Measurements from ENCODE around the gene TM9SF4. TPM values are rescaled to one million over a fixed set of nuclear protein-coding genes. Genes with fewer than 3 reads are reported as not detected.
"Not testable (repeated sequence)": the region's sequence is repeated elsewhere in the genome, so short reads cannot be mapped to it uniquely, and the experiment has no call there.

TM9SF4 gene
- total RNA-seq, 2 experiments from 2014 or later = 22.4 to 24.5 TPM

DNA sequence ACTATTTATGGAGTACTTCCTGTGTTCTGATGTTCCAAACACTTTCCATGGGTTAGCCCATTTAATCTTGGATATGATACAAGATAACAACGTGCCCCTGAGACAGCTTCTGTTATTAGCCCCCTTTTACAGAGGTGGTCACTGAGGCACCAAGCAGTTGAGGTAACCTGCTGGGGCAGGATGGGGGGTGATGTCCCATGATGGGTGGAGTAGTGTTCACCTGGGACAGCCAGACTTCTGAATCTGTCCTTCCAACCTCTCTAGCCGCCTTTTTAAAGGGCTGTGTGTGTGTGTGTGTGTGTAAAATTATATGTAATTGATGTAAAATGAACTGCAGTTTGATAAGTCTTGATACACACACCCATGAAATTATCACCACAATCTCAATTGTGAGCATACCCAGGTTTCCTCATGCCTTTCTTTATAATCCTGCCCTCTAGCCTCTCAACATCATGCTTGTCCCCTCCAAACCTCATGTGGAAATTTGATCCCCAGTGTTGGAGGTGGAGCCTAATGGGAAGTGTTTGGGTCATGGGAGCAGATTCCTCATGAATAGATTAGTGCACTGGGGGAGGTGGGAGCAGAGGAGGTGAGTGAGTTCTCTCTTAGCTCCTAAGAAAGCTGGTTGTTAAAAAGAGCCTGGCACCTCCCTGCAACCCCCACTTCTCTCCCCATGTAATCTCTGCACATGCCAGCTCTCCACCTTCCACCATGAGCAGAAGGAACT, 58.8 kb downstream of the TM9SF4 start:
- Histone ChIP-seq H3K36me3 (ENCODE audit: insufficient read depth, low read length) (peaks cover 28% of the 10 kb centered on the region), H3K4me1 (ENCODE audit: insufficient read depth, low read length) (no peaks in the 10 kb centered on the region), H3K4me3 (ENCODE audit: low read length) (no peak overlapping the region), H3K27ac (ENCODE audit: low read depth in 1 of 2, low read length in 2 of 2) (no peak overlapping the region), H3K9me3 (ENCODE audit: control insufficient read depth in 1 of 2, insufficient read depth in 1 of 2, low read length in 2 of 2) (no peaks in the 10 kb centered on the region), H3K27me3 (ENCODE audit: control insufficient read depth in 1 of 2, insufficient read depth in 2 of 2, low read length in 2 of 2) (no peaks in the 10 kb centered on the region)
- ChIA-PET POLR2A (no interaction called here), CTCF (no interaction called here)
- intact Hi-C loops (cut with DNase I, micrococcal nuclease) = no loop called here
- no peak for DNase-seq
- TF ChIP-seq, protein P1, sequence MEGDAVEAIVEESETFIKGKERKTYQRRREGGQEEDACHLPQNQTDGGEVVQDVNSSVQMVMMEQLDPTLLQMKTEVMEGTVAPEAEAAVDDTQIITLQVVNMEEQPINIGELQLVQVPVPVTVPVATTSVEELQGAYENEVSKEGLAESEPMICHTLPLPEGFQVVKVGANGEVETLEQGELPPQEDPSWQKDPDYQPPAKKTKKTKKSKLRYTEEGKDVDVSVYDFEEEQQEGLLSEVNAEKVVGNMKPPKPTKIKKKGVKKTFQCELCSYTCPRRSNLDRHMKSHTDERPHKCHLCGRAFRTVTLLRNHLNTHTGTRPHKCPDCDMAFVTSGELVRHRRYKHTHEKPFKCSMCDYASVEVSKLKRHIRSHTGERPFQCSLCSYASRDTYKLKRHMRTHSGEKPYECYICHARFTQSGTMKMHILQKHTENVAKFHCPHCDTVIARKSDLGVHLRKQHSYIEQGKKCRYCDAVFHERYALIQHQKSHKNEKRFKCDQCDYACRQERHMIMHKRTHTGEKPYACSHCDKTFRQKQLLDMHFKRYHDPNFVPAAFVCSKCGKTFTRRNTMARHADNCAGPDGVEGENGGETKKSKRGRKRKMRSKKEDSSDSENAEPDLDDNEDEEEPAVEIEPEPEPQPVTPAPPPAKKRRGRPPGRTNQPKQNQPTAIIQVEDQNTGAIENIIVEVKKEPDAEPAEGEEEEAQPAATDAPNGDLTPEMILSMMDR (IDR thresholded peaks at IDR 0.05) = no peak
- H3K4me1 Mint-ChIP-seq (ENCODE audit: low read depth) = no peaks in the 10 kb centered on the region
- H3K36me3 Mint-ChIP-seq (ENCODE audit: low read depth) = peaks cover 44% of the 10 kb centered on the region
- no peaks in the 10 kb centered on the region for H3K9me3 Mint-ChIP-seq
- H3K4me3 Mint-ChIP-seq = no peak overlapping the region
- H3K27ac Mint-ChIP-seq = no peak overlapping the region
- H3K27me3 Mint-ChIP-seq = no peaks in the 10 kb centered on the region
- ATAC-seq (ENCODE audit: poor library complexity) = no peak

DNA sequence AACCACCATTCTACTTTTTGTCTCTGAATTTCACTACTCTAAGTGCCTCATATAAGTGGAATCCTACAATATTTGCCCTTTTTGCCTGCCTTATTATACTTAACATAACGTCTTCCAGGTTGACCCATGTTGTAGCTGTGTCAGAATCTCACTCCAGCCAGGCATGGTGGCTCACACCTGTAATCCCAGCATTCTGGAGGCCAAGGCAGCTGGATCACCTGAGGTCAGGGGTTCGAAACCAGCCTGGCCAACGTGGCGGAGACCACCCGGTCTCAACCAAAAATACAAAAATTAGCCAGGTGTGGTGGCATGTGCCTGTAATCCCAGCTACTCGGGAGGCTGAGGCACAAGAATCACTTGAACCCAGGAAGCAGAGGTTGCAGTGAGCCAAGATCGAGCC, 68.2 kb downstream of the TM9SF4 start:
- H3K27ac ChIP-seq (ENCODE audit: low read depth in 1 of 2, low read length in 2 of 2); POLR2A ChIA-PET; H3K27me3 ChIP-seq (ENCODE audit: control insufficient read depth in 1 of 2, insufficient read depth in 2 of 2, low read length in 2 of 2); H3K4me3 ChIP-seq (ENCODE audit: low read length); H3K4me1 Mint-ChIP-seq (ENCODE audit: low read depth); H3K27ac Mint-ChIP-seq; DNase-seq; H3K4me3 Mint-ChIP-seq; intact Hi-C loops (cut with DNase I, micrococcal nuclease); H3K9me3 Mint-ChIP-seq; H3K36me3 ChIP-seq (ENCODE audit: insufficient read depth, low read length); H3K27me3 Mint-ChIP-seq; H3K9me3 ChIP-seq (ENCODE audit: control insufficient read depth in 1 of 2, insufficient read depth in 1 of 2, low read length in 2 of 2); ATAC-seq (ENCODE audit: poor library complexity); CTCF ChIA-PET; H3K36me3 Mint-ChIP-seq (ENCODE audit: low read depth); H3K4me1 ChIP-seq (ENCODE audit: insufficient read depth, low read length): not testable (repeated sequence)

DNA sequence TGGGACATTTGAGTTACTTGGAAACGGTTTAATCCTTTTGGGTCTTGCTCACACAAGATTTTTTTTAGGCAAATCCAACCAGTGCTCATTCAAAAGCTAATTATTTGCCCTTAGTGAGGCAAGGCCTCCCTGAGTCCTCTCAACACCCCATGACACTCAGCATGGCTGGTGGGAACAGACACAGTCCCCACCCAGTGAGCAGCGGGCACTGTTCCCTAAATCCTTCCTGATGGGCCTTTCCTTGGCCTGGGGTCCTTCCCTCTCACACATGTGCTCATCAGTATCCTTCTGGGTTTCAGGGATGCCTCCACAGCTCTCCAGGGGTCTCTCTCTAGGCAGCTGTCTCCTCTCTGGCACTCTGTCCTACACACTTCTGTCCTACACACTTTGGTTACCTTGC, 70.0 kb downstream of the TM9SF4 start:
- H3K9me3 Mint-ChIP-seq = no peaks in the 10 kb centered on the region
- H3K36me3 Mint-ChIP-seq (ENCODE audit: low read depth) = no peaks in the 10 kb centered on the region
- H3K27ac Mint-ChIP-seq = no peak overlapping the region
- no peak overlapping the region for H3K4me3 ChIP-seq (ENCODE audit: low read length)
- H3K27me3 Mint-ChIP-seq = no peaks in the 10 kb centered on the region
- H3K4me1 ChIP-seq (ENCODE audit: insufficient read depth, low read length) = no peaks in the 10 kb centered on the region
- intact Hi-C loops (cut with DNase I, micrococcal nuclease) = no loop called here
- ChIA-PET CTCF (no interaction called here), POLR2A (no interaction called here)
- H3K27ac ChIP-seq (ENCODE audit: low read depth in 1 of 2, low read length in 2 of 2) = no peak overlapping the region
- H3K27me3 ChIP-seq (ENCODE audit: control insufficient read depth in 1 of 2, insufficient read depth in 2 of 2, low read length in 2 of 2) = no peaks in the 10 kb centered on the region
- DNase-seq (no peak), ATAC-seq (ENCODE audit: poor library complexity) (no peak)
- no peaks in the 10 kb centered on the region for H3K9me3 ChIP-seq (ENCODE audit: control insufficient read depth in 1 of 2, insufficient read depth in 1 of 2, low read length in 2 of 2)
- TF ChIP-seq, protein P1 (IDR thresholded peaks at IDR 0.05) = no peak
- H3K4me3 Mint-ChIP-seq = no peak overlapping the region
- H3K36me3 ChIP-seq (ENCODE audit: insufficient read depth, low read length) = no peaks in the 10 kb centered on the region
- no peaks in the 10 kb centered on the region for H3K4me1 Mint-ChIP-seq (ENCODE audit: low read depth)

DNA sequence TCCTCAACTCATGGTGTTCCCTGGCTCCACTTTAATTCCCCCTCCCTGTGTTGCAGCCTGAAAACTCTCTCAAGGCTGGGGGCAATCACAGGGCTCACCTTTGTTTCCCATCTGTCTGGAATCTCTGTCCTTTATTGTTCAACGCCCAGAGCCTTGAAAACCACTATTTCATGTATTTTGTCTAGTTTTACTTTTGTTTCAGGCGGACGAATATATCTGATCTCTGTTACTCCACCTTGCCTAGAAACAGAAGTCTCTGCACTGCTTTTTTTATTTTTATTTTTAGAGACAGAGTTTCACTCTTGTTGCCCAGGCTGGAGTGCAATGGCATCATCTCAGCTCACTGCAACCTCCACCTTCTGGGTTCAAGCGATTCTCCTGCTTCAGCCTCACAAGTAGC, 70.4 kb downstream of the TM9SF4 start:
- no peaks in the 10 kb centered on the region for H3K27me3 Mint-ChIP-seq
- no peaks in the 10 kb centered on the region for H3K36me3 ChIP-seq (ENCODE audit: insufficient read depth, low read length)
- H3K9me3 ChIP-seq (ENCODE audit: control insufficient read depth in 1 of 2, insufficient read depth in 1 of 2, low read length in 2 of 2) = no peaks in the 10 kb centered on the region
- H3K27ac ChIP-seq (ENCODE audit: low read depth in 1 of 2, low read length in 2 of 2) = no peak overlapping the region
- TF ChIP-seq, protein P1 (IDR thresholded peaks at IDR 0.05) = no peak
- intact Hi-C loops (cut with DNase I, micrococcal nuclease) = no loop called here
- no peak overlapping the region for H3K4me3 ChIP-seq (ENCODE audit: low read length)
- H3K4me1 ChIP-seq (ENCODE audit: insufficient read depth, low read length) = no peaks in the 10 kb centered on the region
- POLR2A ChIA-PET = no interaction called here
- CTCF ChIA-PET = no interaction called here
- no peaks in the 10 kb centered on the region for H3K9me3 Mint-ChIP-seq
- H3K36me3 Mint-ChIP-seq (ENCODE audit: low read depth) = no peaks in the 10 kb centered on the region
- ATAC-seq (ENCODE audit: poor library complexity) = no peak
- H3K27me3 ChIP-seq (ENCODE audit: control insufficient read depth in 1 of 2, insufficient read depth in 2 of 2, low read length in 2 of 2) = no peaks in the 10 kb centered on the region
- H3K27ac Mint-ChIP-seq = no peak overlapping the region
- H3K4me1 Mint-ChIP-seq (ENCODE audit: low read depth) = no peaks in the 10 kb centered on the region
- no peak overlapping the region for H3K4me3 Mint-ChIP-seq
- no peak for DNase-seq

Data from CD4-positive, alpha-beta T cell (primary cell).